GM19043 (cell line): ENCODE data around the gene ROR1.

Experiments
- ATAC-seq: cut with Tn5 transposase; IDR thresholded peaks from one replicate; pipeline ENCODE4 v1.9.1; 2021; ENCODE audit warnings: low read depth; ENCODE audit not compliant: unreplicated experiment

Gene ROR1

DNA sequence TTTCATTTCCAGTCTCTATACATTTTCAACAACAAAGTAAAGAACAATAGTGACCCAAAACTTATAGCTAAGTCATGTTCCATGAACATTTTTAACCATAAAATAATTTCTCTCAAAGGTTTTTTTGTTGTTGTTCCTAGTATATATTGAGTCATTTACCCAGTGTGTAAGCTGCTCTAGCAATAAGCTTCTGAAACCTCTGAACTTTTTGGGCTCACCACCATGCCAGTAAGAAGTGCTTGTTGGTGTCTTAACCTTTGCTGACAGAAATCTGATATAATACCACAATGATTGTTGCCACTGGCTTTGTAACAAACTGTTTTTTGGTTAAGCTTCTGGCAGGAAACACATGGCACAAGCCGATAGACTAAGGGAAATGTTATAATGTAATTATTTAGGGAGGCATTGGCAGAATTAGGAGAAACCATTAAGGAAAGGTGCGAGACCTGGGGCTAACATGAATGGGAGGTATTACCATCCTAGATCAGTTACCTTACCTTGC, 377.0 kb downstream of the ROR1 start:
- ATAC-seq, result no peak

DNA sequence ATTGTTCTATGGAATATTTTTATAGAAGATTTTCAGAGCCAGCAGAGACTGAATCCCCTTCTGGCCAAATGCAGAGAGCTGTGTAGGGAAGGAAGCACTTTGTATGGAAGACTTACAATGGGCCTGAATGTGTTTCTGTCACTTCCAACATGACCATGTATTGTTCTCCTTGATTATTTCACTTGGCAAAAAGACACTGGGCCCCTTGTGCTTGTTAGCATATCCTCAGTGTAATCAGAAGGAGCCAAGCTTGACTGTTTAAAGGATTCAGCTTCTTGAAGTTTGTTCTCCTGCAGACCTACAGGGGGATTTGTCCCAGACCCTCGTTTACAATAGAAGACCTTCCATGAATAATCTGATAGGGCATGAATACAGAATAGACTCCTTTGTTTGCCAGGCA, 381.5 kb downstream of the ROR1 start:
- ATAC-seq, result no peak

DNA sequence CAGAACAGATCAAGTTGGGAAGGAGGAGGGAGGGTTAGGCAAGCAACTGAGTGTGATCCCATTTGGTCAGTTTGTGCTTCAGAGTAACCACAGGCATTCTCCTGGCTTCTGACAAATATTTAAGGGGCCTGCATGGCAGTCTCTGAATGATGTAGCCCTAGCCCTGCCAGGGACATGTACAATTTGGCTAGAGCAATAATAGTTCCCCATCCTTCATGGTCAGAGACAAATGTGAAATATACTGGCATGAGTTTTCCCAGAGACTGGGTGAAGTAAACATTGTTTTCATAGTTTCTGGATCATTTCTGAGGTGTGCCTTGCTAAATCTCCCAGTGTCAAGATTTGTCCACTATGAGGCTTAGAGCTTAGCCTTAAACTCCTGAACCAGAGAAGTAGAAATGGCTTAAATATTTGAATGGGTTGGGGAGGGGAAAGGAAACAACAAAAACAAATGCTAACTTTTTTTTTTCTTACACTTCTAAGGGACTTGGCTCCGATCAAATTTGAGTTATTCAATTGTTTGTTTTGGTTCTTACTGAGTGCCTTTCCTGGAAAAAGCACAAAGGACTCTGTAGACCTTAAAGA, 387.6 kb downstream of the ROR1 start:
- no peak for ATAC-seq

DNA sequence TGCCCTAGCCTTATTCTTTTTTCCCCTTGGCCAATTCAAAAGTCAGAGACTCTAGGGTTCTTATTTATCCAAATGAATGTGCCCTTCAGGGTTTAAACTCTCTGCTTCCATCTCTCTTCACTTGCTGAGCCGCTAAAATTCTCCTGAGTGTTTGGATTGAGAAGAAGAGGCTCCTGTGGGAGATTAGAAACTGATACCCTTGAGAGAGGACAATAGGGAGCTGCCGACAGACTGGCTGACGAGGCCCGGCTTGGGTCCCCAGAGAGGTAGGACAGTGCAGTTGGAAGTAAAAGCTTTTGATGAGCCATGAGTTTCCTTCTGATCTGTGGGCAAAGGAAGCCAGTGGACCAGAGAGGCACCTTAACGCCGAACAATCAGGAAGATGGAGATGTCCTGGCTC, 388.3 kb downstream of the ROR1 start:
- no peak for ATAC-seq

DNA sequence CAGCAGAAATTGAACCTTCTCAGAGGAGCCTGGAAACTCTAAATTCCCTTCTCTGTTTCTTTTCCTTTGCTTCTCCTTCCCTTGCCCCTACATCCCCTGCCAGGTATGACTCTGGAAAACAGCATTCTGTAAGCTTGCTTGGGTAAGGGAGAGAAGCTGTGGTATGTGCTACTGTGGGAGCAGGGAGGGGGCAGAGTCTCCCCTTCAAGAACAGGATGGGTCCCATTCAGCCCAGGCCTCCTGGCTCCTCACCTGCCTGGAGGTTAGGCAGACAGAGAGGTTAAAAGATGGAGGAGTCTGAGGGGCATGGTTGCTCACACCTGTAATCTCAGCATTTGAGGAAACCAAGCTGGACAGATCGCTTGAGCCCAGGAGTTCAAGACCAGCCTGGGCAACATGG, 389.0 kb downstream of the ROR1 start:
- no peak for ATAC-seq

DNA sequence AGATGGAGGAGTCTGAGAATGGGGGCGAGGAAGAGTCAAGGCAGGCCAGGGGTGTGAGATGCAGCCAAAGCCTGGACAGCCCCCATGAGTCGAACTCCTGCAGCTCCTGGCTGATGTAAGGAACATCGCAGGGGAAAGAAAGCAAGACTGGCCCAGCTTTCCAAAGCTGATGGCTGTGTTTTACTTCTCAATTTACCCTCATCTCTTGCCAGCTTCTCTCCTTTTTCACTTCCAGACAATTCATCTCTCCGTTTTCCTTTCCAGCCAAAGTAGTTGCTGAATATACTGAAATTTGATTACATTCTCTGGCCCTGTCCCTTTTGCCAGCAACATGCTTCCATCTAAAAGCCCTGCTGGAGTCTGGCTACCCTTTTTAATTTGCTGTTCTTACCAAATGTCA, 389.6 kb downstream of the ROR1 start:
- no peak for ATAC-seq

DNA sequence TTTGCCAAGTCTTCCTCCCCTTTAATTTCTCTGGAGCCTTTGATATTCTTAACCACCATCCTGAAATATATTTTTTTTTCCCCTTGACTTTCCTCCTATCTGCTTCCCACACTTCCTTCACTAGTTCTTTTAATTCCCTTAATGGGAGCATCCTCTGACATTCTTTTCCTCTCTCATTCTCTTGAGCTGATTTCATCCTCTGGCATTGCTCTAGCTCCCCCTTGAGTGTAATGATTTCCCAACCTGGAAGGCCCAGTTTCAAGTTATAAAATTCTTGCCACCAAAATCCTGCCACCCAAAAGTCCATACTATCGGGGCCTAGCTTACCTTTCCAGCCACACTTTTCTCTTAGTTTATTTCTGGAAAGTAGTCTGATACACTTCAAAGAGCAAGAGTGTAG, 390.2 kb downstream of the ROR1 start:
- ATAC-seq, result no peak

DNA sequence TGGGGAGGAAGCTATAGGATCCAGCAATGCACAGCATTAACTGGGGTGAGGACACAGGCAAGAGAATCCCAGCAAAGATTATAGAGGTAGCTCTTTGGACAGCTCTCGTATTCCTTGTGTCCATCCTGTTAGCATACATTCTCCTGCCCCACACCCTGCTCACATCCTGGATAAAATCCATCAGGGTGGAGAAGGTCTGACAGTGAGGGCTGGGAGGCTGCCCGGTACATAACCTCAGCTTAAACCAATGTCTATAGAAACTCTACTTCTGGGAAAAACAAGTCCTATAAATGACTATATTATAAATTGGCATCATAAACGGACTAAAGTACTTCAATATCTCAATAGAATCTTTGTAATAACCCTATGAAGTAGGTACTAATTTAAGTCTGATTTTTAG, 392.8 kb downstream of the ROR1 start:
- ATAC-seq, result no peak

DNA sequence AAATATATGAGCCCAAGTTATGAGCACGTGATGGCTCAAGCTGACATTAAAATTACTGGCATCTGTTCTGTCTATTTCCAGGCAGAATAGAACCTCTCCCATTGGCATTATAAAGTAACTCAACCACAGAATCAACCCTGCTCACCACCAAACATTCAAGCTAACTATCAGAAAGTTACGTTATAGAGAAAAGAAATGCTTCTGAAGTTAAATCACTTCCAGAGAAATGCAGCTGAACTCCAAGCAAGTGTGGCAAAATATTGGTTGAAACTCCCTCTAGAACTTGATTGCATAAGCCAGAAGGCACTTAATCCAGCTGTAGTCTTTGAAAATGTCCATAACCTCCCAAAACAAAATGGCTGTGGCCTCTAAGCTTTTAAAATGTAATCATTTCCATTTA, 393.4 kb downstream of the ROR1 start:
- ATAC-seq, result no peak

DNA sequence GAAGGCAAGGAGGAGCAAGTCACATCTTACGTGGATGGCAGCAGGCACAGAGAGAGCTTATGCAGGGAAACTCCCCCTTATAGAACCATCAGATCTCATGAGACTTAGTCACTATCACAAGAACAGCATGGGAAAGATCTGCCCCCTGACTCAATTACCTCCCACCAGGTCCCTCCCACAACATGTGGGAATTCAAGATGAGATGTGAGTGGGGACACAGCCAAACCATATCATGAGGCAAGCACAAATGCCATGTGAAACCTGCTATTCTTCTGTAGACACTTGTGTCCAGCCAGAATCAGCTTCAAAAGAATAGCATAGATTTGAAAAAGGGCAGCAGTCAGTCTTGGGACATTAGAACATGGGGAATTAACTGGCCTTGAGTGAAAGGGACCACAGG, 397.4 kb downstream of the ROR1 start:
- no peak for ATAC-seq

DNA sequence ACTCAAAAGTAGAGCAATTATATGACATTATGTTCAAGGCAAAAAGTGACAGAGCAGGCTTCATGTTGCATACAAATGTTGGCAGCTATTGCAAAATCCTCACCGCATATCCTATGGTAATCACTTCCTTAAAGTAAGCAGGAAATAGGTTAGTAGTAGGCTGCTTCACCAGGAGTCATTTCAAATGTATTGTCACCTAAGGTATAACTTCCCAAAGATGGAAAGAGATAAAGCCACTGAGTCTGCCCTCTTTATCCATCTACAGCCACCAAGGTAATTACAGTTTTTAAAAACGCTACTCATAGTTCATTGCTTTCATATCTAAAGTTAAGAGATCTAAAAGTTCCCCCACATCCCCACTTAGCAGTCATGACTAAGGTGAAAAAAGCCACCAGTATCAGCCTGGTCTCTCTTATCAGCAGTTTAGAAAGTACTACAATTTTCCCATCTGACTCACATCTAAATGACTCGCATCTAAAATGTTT, 398.0 kb downstream of the ROR1 start:
- ATAC-seq, result peak; percentile 57

DNA sequence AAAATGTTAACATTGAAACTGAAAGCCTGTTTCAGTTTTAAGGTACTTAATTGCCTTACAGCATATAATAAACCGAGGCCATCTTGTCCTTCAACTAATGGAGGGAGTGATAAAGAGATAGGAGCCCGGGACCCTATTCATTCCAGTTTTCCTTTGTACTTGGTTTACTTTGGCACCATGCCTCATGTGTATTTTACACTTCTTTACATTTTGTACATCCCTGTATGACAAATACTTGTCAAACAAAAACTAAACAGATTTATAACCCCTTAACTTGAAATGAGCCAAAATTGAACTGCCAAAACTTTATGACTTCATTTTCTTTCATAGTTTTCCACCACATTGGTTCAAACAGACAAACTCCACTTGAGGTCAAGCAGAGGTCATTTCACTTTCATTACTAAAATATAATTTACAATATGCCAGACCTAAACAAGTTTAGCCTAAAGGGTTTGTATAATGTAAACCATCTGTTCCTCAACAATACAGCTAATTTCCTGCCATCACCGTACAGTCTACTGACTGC, 398.7 kb downstream of the ROR1 start:
- no peak for ATAC-seq

DNA sequence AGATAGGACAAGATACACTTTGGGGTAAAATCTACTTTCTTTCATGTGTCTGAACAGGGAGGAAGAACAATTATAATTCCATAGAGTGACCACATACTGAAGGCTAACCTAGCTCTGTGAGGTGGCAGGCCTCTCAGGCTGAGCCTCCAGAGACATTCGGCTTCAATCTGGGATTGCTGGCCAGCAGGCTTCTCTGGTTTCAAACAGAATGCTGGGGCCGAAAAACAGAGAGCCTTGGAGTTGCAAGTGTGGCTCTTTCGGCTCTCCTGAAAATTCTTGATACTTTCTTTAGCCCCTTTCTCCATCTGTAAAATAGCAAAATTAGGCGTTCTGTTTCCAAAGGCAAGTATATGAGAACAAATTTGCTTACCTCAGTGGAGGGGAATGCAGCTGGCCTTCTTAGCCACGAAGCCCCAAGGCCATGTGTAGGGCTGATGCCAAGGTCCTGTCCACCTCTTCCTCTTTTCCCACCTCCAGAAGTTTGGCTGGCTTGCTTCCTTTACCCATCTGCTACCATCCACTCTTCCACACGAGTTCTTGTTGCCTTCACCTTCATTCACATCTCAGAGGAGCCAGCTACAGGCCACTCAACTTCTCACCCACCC, 399.6 kb downstream of the ROR1 start:
- no peak for ATAC-seq

DNA sequence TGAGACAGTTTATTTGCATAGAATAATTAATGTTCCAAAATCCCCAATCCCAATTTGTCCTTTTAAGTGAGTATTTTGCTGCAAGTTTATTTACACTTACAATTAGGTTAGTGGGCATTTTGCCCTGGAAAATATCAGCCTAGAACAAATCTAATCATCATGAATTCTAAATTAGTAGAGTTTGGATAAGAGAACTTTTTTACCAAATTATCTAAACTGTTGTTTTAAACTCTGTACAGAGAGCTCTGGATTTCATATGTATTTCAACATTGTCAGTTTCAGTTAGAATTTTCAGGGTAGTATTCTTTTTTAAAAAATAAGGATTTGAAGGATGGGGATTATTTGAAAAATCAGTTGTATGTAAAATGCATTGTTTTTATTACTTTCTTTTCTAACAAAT, 401.8 kb downstream of the ROR1 start:
- no peak for ATAC-seq

DNA sequence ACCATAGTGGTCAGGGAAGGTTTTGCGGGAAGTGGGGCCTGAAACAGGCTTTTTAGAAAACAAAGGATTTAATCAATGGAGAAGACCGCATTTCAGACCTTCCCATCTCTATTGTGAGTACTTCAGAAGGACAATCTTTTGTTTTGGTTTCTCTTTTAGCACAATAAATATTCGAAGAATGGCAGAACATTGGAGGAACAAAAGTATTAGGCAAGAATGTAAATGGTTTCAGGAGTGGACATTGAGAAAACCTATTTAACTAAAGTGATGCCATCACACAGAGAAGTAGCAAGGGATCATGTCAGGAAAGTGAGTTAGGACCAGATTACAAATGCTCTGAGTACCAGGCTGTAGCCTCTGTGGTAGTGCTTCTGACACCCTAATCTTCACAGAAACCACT, 402.8 kb downstream of the ROR1 start:
- ATAC-seq, result no peak

DNA sequence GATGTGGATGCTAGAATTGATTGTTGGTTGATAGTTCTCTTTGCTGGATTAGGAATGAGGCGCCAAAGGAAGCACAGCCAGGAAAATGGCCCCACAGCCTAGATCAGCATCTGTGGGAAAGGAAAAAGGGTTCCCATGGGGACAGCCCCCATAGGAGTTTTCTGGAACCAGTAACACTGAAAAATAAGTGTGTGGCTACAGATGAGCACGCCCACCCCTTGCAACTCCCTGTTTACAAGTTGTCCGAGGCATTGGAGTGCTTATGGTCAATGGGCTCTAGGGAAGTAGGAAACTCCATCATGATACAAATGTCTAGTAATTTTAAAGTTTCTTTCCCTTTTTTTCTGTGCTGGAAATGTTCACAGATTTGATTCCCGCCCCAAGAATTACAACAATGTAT, 405.8 kb downstream of the ROR1 start:
- no peak for ATAC-seq

DNA sequence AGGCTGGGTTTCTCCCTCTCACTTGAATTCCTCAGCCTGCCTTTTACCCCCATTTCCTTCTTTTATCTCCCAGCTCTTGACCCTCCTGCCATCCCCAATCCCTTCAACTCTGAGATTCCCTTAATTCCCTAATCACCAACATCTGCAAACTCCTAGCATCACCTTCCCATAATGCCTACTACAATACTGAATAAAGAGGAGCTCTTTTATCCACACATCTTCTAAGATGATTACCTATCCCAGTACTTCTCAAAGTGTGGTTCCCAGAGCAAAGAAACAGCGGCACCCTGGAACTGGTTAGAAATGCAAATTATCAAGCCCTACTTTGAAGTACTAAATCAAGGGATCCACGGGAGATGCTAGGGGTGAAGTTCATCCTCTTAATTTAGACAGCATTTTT, 408.4 kb downstream of the ROR1 start:
- no peak for ATAC-seq

DNA sequence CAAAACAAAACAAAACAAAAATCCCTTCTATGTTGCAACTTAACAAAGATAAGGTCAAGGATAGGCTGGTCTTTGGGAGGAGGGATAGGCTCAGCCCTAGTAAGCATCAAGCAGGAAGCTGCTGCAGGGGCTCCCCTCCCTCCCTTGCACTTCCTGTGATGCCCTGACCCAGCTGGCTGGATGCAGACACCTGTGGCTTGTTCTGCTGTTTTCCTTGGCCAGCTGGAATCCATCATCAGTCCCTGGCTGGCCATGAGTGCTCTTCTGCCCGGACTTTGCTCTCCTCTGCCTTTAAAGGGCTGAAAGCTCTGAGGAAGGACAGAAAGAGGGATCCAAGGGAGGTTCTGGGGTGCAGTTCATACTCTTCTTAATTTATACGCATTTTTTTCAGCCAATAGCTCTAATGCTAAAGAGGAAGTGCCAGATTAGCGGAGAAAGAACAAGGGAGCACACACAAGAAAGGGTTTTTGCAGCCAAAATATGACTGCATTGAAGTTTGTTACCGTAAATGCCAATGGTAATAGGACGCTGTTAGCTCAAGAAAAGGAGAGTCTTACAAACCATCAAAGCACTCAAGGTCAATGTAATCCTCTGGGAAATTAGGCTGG, 409.7 kb downstream of the ROR1 start:
- ATAC-seq, result no peak

DNA sequence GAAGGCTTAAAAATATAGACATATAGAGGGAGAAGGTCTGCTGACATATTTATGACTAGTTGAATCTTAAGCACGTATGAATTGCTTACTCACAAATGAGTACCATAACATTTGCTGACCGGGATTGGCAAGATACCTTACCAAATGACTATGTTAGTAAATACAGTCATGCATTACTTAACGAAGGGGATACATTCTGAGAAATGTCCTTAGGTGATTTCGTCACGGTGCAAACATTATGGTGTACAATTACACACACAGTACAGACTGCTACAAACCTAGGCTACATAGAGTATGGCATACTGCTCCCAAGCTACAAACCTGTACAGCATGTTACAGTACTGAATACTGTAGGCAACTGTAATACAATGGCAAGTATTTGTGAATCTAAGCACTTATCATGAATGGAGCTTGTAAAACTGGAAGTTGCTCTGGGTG, 410.2 kb downstream of the ROR1 start:
- no peak for ATAC-seq

DNA sequence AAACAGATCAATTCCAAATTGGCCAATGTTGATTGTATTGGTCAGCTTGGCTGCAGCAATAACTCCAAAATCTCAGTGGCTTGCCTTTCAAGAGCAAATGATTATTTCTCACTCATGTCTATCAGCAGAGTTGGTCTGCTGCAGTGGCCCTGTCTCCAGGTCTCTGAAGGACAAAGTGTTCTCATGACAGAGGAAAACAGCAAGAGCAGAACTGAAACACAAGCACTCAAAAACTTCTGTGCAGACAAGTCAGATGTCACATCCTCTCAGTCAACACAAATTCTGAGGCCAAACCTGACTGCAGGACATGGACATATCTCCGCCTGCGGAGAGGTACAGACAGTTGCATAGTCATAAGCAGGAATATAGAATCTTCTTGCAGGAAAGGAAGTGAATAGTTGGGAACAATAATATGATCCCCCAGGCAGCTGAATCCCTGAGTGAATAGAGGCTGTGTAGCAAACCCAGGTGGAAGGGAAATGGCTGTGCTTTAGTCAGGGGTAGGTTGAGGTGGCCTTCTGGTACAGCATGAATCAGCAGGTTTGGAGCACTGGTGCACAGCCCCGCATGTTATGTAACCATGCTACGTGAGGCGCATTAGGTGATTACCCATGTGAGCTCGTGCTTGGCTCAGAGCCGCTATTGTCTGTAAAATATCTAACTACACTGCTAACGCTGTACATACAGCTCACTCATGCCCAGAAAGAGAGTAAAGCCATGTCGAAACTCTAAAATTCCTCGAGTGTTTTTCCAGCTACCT, 412.5 kb downstream of the ROR1 start:
- ATAC-seq, result no peak

DNA sequence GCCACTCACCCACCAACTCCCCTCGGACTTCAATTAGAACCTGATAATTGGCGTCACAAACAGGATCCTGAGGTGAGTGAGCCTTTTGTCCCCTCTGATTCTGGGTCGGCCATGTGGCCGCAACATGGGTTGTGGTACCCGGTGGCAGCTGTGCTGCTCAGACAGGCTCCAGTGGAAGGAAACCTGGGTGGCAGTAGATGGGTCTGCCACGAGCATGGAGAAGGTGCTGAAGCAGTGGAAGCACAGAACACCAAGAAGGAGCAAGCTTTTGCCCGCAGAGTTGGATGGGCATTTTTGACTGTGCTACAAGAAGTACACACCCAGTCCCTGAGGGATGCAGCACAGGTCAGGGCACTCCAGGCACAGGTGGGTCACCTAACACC, 413.1 kb downstream of the ROR1 start:
- no peak for ATAC-seq
